IMR-90 (cell line): ENCODE measurements around the gene CNTLN. TPM values are rescaled to one million over a fixed set of nuclear protein-coding genes. Genes with fewer than 3 reads are reported as not detected.

Source experiments
- ATAC-seq: fragments of 200-7000 bp; cut with Tn5 transposase; 2 replicates; pipeline ENCODE4 v1.9.1; 2020; ENCODE audit warnings: low read depth, mild to moderate bottlenecking, moderate library complexity
- BruUV-seq: library from RNA; stranded (reverse); fragments of 400-500 nt; replicated peaks from 2 replicates; lab custom pipeline; 2021; lab: Mats Ljungman, UMichigan
- CTCF ChIA-PET: fragments of 300-600 bp; formaldehyde crosslinking; extraction: SDS; loops from one replicate; lab custom pipeline; 2021; ENCODE audit warnings: antibody characterized with exemption; lab: Yijun Ruan, JAX
- POLR2A ChIA-PET: fragments of 300-600 bp; sonication (Branson Sonifier 250); formaldehyde crosslinking; loops from one replicate; lab custom pipeline; 2022; ENCODE audit warnings: antibody characterized with exemption; ENCODE audit not compliant: unreplicated experiment; lab: Charles Lee
- DNase-seq: peaks from one replicate; pipeline ENCODE4 v3.0.0; 2013
- H2AFZ ChIP-seq: replicated peaks from 2 replicates; pipeline ENCODE3; 2013; ENCODE audit warnings: low read length, mild to moderate bottlenecking; ENCODE audit not compliant: poor library complexity
- H2AK5ac ChIP-seq: 2 replicates; pipeline ENCODE4 v1.6.1; 2013; ENCODE audit warnings: low read depth, low read length, inconsistent platforms
- H2AK9ac ChIP-seq: replicated peaks from 2 replicates; pipeline ENCODE3; 2013; ENCODE audit warnings: mild to moderate bottlenecking, low read depth, low read length, moderate library complexity; ENCODE audit not compliant: poor library complexity
- H2BK120ac ChIP-seq: 2 replicates; pipeline ENCODE4 v1.6.1; 2013; ENCODE audit warnings: low read depth, low read length, inconsistent platforms
- H2BK15ac ChIP-seq: 3 replicates; pipeline ENCODE4 v1.6.1; 2013; ENCODE audit warnings: low read depth, low read length, inconsistent platforms
- H2BK20ac ChIP-seq: 2 replicates; pipeline ENCODE4 v1.6.1; 2013; ENCODE audit warnings: low read depth, mild to moderate bottlenecking, inconsistent platforms, low read length, moderate library complexity
- H2BK5ac ChIP-seq: 2 replicates; pipeline ENCODE4 v1.6.1; 2013; ENCODE audit warnings: mild to moderate bottlenecking, low read depth, low read length, inconsistent platforms; ENCODE audit not compliant: poor library complexity, severe bottlenecking
- H3K14ac ChIP-seq: replicated peaks from 2 replicates; pipeline ENCODE4 v1.6.1; 2013; ENCODE audit warnings: low read depth, low read length, inconsistent platforms
- H3K18ac ChIP-seq: 2 replicates; pipeline ENCODE4 v1.6.1; 2013; ENCODE audit warnings: low read depth, low read length, control low read depth
- H3K23ac ChIP-seq: 2 replicates; pipeline ENCODE4 v1.6.1; 2013; ENCODE audit warnings: low read depth, low read length, inconsistent platforms
- H3K27ac ChIP-seq: 2 replicates; pipeline ENCODE4 v1.5.1; 2013; ENCODE audit warnings: mild to moderate bottlenecking, control low read depth, low read length; ENCODE audit not compliant: insufficient read depth
- H3K27me3 ChIP-seq: 2 replicates; pipeline ENCODE4 v1.6.1; 2013; ENCODE audit warnings: low read length; ENCODE audit not compliant: control insufficient read depth, insufficient read depth
- H3K36me3 ChIP-seq: 2 replicates; pipeline ENCODE4 v1.6.1; 2013; ENCODE audit warnings: low read length, mixed read lengths; ENCODE audit not compliant: control insufficient read depth, insufficient read depth
- H3K4ac ChIP-seq: 2 replicates; pipeline ENCODE4 v1.6.1; 2013; ENCODE audit warnings: low read depth, low read length, inconsistent platforms
- H3K4me1 ChIP-seq: 2 replicates; pipeline ENCODE4 v1.6.1; 2013; ENCODE audit warnings: low read length, mixed read lengths; ENCODE audit not compliant: control insufficient read depth, insufficient read depth
- H3K4me2 ChIP-seq: 2 replicates; pipeline ENCODE4 v1.6.1; 2013; ENCODE audit warnings: low read depth, mild to moderate bottlenecking, control low read depth, low read length, moderate library complexity
- H3K4me3 ChIP-seq: 2 replicates; pipeline ENCODE4 v1.5.1; 2013; ENCODE audit warnings: low read depth, mild to moderate bottlenecking, control low read depth, low read length, moderate library complexity; ENCODE audit not compliant: insufficient read depth
- H3K56ac ChIP-seq: 2 replicates; pipeline ENCODE4 v1.6.1; 2013; ENCODE audit warnings: low read length, inconsistent platforms; ENCODE audit not compliant: insufficient read depth; ENCODE audit errors: extremely low read depth
- H3K79me1 ChIP-seq, 2 experiments: 2 replicates each; pipeline ENCODE4 v1.6.1; 2013; ENCODE audit warnings: low read length in 2 of 2, inconsistent platforms in 1 of 2, low read depth in 1 of 2
- H3K9ac ChIP-seq: 2 replicates; pipeline ENCODE4 v1.6.1; 2013; ENCODE audit warnings: low read depth, low read length, control low read depth
- H3K9me1 ChIP-seq: 2 replicates; pipeline ENCODE4 v1.6.1; 2013; ENCODE audit warnings: low read length, inconsistent platforms; ENCODE audit not compliant: insufficient read depth
- H3K9me3 ChIP-seq: 2 replicates; pipeline ENCODE4 v1.6.1; 2013; ENCODE audit warnings: low read length; ENCODE audit not compliant: control insufficient read depth, insufficient read depth
- H4K20me1 ChIP-seq: 2 replicates; pipeline ENCODE4 v1.6.1; 2013; ENCODE audit warnings: low read length, inconsistent platforms; ENCODE audit not compliant: insufficient read depth
- H4K5ac ChIP-seq: 2 replicates; pipeline ENCODE4 v1.6.1; 2013; ENCODE audit warnings: mild to moderate bottlenecking, low read depth, low read length, control low read depth
- H4K8ac ChIP-seq, 2 experiments: 2 replicates each; pipeline ENCODE4 v1.6.1; 2013; ENCODE audit warnings: low read depth in 2 of 2, low read length in 2 of 2, control low read depth in 1 of 2, inconsistent platforms in 1 of 2
- H4K91ac ChIP-seq: 2 replicates; pipeline ENCODE4 v1.6.1; 2013; ENCODE audit warnings: low read depth, low read length, inconsistent platforms; ENCODE audit not compliant: insufficient read depth
- BHLHE40 ChIP-seq: fragments of 150-350 bp; IDR thresholded peaks from 2 replicates; pipeline ENCODE4 v1.6.1; 2016; ENCODE audit warnings: mild to moderate bottlenecking, low read depth, low read length
- CHD1 ChIP-seq: IDR thresholded peaks from 2 replicates; pipeline ENCODE4 v1.6.1; 2012; ENCODE audit warnings: low read depth, low read length, improper control_type of control experiment
- CTCF ChIP-seq: conservative IDR thresholded peaks from 2 replicates; pipeline ENCODE4 v1.5.1; 2012; ENCODE audit warnings: mild to moderate bottlenecking, low read depth, low read length, improper control_type of control experiment
- ELK1 ChIP-seq: fragments of 150-350 bp; IDR thresholded peaks from 2 replicates; pipeline ENCODE4 v1.6.1; 2016; ENCODE audit warnings: low read depth, mild to moderate bottlenecking, low read length, moderate library complexity, borderline replicate concordance
- MAFK ChIP-seq: IDR thresholded peaks from 2 replicates; pipeline ENCODE4 v1.6.1; 2012; ENCODE audit warnings: low read depth, low read length, improper control_type of control experiment
- MAZ ChIP-seq: IDR thresholded peaks from 2 replicates; pipeline ENCODE4 v1.6.1; 2012; ENCODE audit warnings: low read depth, mild to moderate bottlenecking, low read length, improper control_type of control experiment, moderate library complexity, borderline replicate concordance
- NFE2L2 ChIP-seq: fragments of 150-350 bp; IDR thresholded peaks from 2 replicates; pipeline ENCODE4 v1.6.1; 2016; ENCODE audit warnings: low read depth, mild to moderate bottlenecking, low read length
- POLR2A ChIP-seq: IDR thresholded peaks from 2 replicates; pipeline ENCODE4 v1.6.1; 2012; ENCODE audit warnings: mild to moderate bottlenecking, low read depth, low read length
- RCOR1 ChIP-seq: IDR thresholded peaks from 2 replicates; pipeline ENCODE4 v1.6.1; 2012; ENCODE audit warnings: mild to moderate bottlenecking, low read length, improper control_type of control experiment; ENCODE audit not compliant: insufficient replicate concordance
- RFX5 ChIP-seq: IDR thresholded peaks from 2 replicates; pipeline ENCODE4 v1.8.0; 2012; ENCODE audit warnings: low read depth, mild to moderate bottlenecking, low read length, moderate library complexity
- SMC3 ChIP-seq: fragments of 150-350 bp; IDR thresholded peaks from 2 replicates; pipeline ENCODE4 v1.6.1; 2016; ENCODE audit warnings: low read depth, mild to moderate bottlenecking, antibody characterized with exemption, low read length, moderate library complexity
- USF2 ChIP-seq: fragments of 150-350 bp; IDR thresholded peaks from 2 replicates; pipeline ENCODE4 v1.6.1; 2017; ENCODE audit warnings: mild to moderate bottlenecking, antibody characterized with exemption, low read length, low read depth
- WGBS, 2 experiments: methylation state at CpG; one replicate each; pipeline versions ENCODE4 v1.1.5 to v1.1.7; 2013; ENCODE audit warnings: missing lambda C conversion rate in 2 of 2; ENCODE audit not compliant: insufficient read length in 1 of 2; ENCODE audit errors: extremely low coverage in 2 of 2; 5-methylcytosine and 5-hydroxymethylcytosine counted together
- dilution Hi-C: fragments of 300-500 bp; cut with HindIII; formaldehyde crosslinking; loops from one replicate; pipeline ENCODE4 v1.14.3; 2018; ENCODE audit warnings: low sequenced_read_pairs; ENCODE audit not compliant: unreplicated experiment
- in situ Hi-C: fragments of 300-500 bp; cut with MboI; formaldehyde crosslinking; loops from 3 replicates; pipeline ENCODE4 v1.14.3; 2019; ENCODE audit warnings: low sequenced_read_pairs, inconsistent platforms, mixed read lengths
- intact Hi-C: fragments of 100-400 bp; cut with micrococcal nuclease; formaldehyde crosslinking; loops from 2 replicates; pipeline ENCODE4 v1.10.0; 2022
- polyA plus RNA-seq, 3 experiments: library from polyadenylated mRNA; depleted of rRNA; stranded (reverse); fragments of >200 nt; gene quantifications; 2 replicates each; pipeline ENCODE4 v1.2.3, GENCODE V29; 2012; ENCODE audit warnings: low replicate concordance in 1 of 3
- total RNA-seq: library from RNA; depleted of rRNA; stranded (reverse); fragments of >200 nt; gene quantifications from 2 replicates; pipeline ENCODE4 v1.2.3, GENCODE V29; 2012

Gene CNTLN
- total and polyA plus RNA-seq, 2 of the 4 experiments (the other 2 are of a cell fraction) = 3.8 to 5.9 TPM

GRCh38 chr9:17488662-17489061, 353.8 kb downstream of the CNTLN start:
- no peaks in the 10 kb centered on the region for H3K9me1 ChIP-seq
- H2AFZ ChIP-seq = no peak overlapping the region
- H3K23ac ChIP-seq = no peak overlapping the region
- intact Hi-C loops (no loop called here), dilution Hi-C loops (no loop called here), in situ Hi-C loops (no loop called here)
- H3K27ac ChIP-seq = no peak overlapping the region
- ChIA-PET POLR2A (no interaction called here), CTCF (no interaction called here)
- no peak overlapping the region for H2BK120ac ChIP-seq
- H2BK20ac ChIP-seq = no peak overlapping the region
- no peak overlapping the region for H3K14ac ChIP-seq
- no peak overlapping the region for H3K18ac ChIP-seq
- H2AK9ac ChIP-seq = no peak overlapping the region
- H2BK5ac ChIP-seq = no peak overlapping the region
- no peak for TF ChIP-seq POLR2A
- TF ChIP-seq RFX5 = no peak
- no peak for TF ChIP-seq SMC3
- TF ChIP-seq BHLHE40 = no peak
- TF ChIP-seq MAFK = no peak
- no peak for TF ChIP-seq USF2
- no peak for TF ChIP-seq CTCF
- no peak for TF ChIP-seq NFE2L2
- TF ChIP-seq CHD1 = no peak
- TF ChIP-seq ELK1 = no peak
- no peak for TF ChIP-seq MAZ
- TF ChIP-seq RCOR1 = no peak
- no peak overlapping the region for H3K4ac ChIP-seq
- no peak overlapping the region for H4K91ac ChIP-seq
- H3K27me3 ChIP-seq = no peaks in the 10 kb centered on the region
- no CpG with 5 or more reads among the region's 2 CpGs for WGBS, 2 experiments
- DNase-seq = no peak
- H4K8ac ChIP-seq = no peak overlapping the region
- H2BK15ac ChIP-seq = no peak overlapping the region
- H3K79me1 ChIP-seq = no peaks in the 10 kb centered on the region
- H4K5ac ChIP-seq = no peak overlapping the region
- no peaks in the 10 kb centered on the region for H3K4me1 ChIP-seq
- H3K4me3 ChIP-seq = no peak overlapping the region
- H3K36me3 ChIP-seq = no peaks in the 10 kb centered on the region
- H3K9me3 ChIP-seq = no peaks in the 10 kb centered on the region
- H3K4me2 ChIP-seq = no peak overlapping the region
- H2AK5ac ChIP-seq = no peak overlapping the region
- H3K9ac ChIP-seq = no peak overlapping the region
- no TSS peak for BruUV-seq
- no peak for ATAC-seq
- no peak overlapping the region for H3K56ac ChIP-seq
- H4K20me1 ChIP-seq = no peaks in the 10 kb centered on the region
